Uterus (tissue), 4 donors: ENCODE results near the gene TMEM97. TPM values are rescaled to one million over a fixed set of nuclear protein-coding genes. Genes with fewer than 3 reads are reported as not detected.

ENCODE experiments used
- DNase-seq, 2 donors: peaks; one replicate each; pipeline ENCODE4 v3.0.0-alpha.2; 2019 to 2020
- H3K27ac ChIP-seq, 2 donors: fragments of 200-600 bp; sonication (generic); 1 replicate in 1 of 2; 2 replicates in 1 of 2; pipeline ENCODE4 v1.5.1; 2016 to 2018
- H3K27me3 ChIP-seq, 2 donors: fragments of 200-600 bp; sonication (generic); one replicate each; pipeline ENCODE4 v1.5.1; 2018 to 2019; ENCODE audit warnings: control low read depth in 1 of 2
- H3K36me3 ChIP-seq, 2 donors: fragments of 200-600 bp; sonication (generic); one replicate each; pipeline ENCODE4 v1.5.1; 2019; ENCODE audit warnings: control low read depth in 1 of 2
- H3K4me1 ChIP-seq, 2 donors: fragments of 200-600 bp; sonication (generic); one replicate each; pipeline ENCODE4 v1.5.1; 2018 to 2019; ENCODE audit warnings: control low read depth in 1 of 2
- H3K4me3 ChIP-seq, 2 donors: fragments of 200-600 bp; sonication (generic); 1 replicate in 1 of 2; 2 replicates in 1 of 2; pipeline ENCODE4 v1.5.1; 2018 to 2019; ENCODE audit warnings: mild to moderate bottlenecking in 1 of 2
- H3K9me3 ChIP-seq, 2 donors: fragments of 200-600 bp; sonication (generic); one replicate each; pipeline ENCODE4 v1.5.1; 2019; ENCODE audit warnings: control low read depth in 1 of 2
- CTCF ChIP-seq, 4 experiments: fragments of 200-600 bp in 2 of 4; fragments of 450-650 bp in 2 of 4; sonication (generic) in 2 of 4; IDR thresholded peaks; one replicate each; pipeline ENCODE4 v1.5.1; 2016 to 2019; ENCODE audit warnings: antibody characterized with exemption in 4 of 4, mild to moderate bottlenecking in 2 of 4, moderate library complexity in 1 of 4
- POLR2A ChIP-seq, 2 donors: fragments of 450-650 bp; IDR thresholded peaks; one replicate each; pipeline ENCODE4 v1.6.1; 2016; ENCODE audit warnings: antibody characterized with exemption in 2 of 2, mild to moderate bottlenecking in 1 of 2, moderate library complexity in 1 of 2
- intact Hi-C: fragments of 100-400 bp; cut with DNase I; formaldehyde crosslinking; loops from one replicate; pipeline ENCODE4 v1.15.1; 2023; ENCODE audit warnings: low total_unique reads
- total RNA-seq, 4 donors: library from RNA; depleted of rRNA in 3 of 4; stranded (reverse); fragments of >200 nt in 3 of 4; gene quantifications; one replicate each; pipeline versions ENCODE4 v1.1.0 to v1.2.4, GENCODE V29; 2014 to 2023
- donor health status: DM: yes; HTN: yes; CAD: no.

TMEM97 gene
- total RNA-seq, 4 donors from 2014 or later = 1.5 to 17.9 (median 10.4) TPM

- H3K4me1 ChIP-seq = no peaks in the 10 kb centered on the region
- no peaks in the 10 kb centered on the region for H3K36me3 ChIP-seq
- no peak overlapping the region for H3K27ac ChIP-seq
- intact Hi-C loops = no loop called here
- H3K4me3 ChIP-seq = no peak overlapping the region
- H3K9me3 ChIP-seq = no peaks in the 10 kb centered on the region
- DNase-seq = no peak
- TF ChIP-seq CTCF (IDR thresholded peaks at IDR 0.05) = no peak
- no peak for TF ChIP-seq POLR2A (IDR thresholded peaks at IDR 0.05)
- no peaks in the 10 kb centered on the region for H3K27me3 ChIP-seq
Measured at GRCh38 chr17:28327031-28327607, 8.1 kb downstream of the TMEM97 start.

- H3K4me1 ChIP-seq = no peaks in the 10 kb centered on the region
- H3K27ac ChIP-seq = no peak overlapping the region
- H3K4me3 ChIP-seq = no peak overlapping the region
- TF ChIP-seq POLR2A (IDR thresholded peaks at IDR 0.05) (no peak), CTCF (IDR thresholded peaks at IDR 0.05) (no peak)
- no peaks in the 10 kb centered on the region for H3K27me3 ChIP-seq
- H3K9me3 ChIP-seq = no peaks in the 10 kb centered on the region
- DNase-seq = no peak
- intact Hi-C loops = no loop called here
- H3K36me3 ChIP-seq = no peaks in the 10 kb centered on the region
Measured at GRCh38 chr17:28327709-28328108, 8.7 kb downstream of the TMEM97 start.

GRCh38 chr17:28328325-28328724, 9.3 kb downstream of the TMEM97 start:
- Histone ChIP-seq H3K27ac (no peak overlapping the region), H3K4me1 (no peaks in the 10 kb centered on the region), H3K27me3 (no peaks in the 10 kb centered on the region), H3K36me3 (no peaks in the 10 kb centered on the region), H3K4me3 (no peak overlapping the region), H3K9me3 (no peaks in the 10 kb centered on the region)
- TF ChIP-seq POLR2A (IDR thresholded peaks at IDR 0.05) (no peak), CTCF (IDR thresholded peaks at IDR 0.05) (no peak)
- intact Hi-C loops = no loop called here
- DNase-seq = no peak

- no peak overlapping the region for H3K27ac ChIP-seq
- H3K36me3 ChIP-seq = no peaks in the 10 kb centered on the region
- no peaks in the 10 kb centered on the region for H3K9me3 ChIP-seq
- no peaks in the 10 kb centered on the region for H3K27me3 ChIP-seq
- H3K4me1 ChIP-seq = no peaks in the 10 kb centered on the region
- intact Hi-C loops = no loop called here
- DNase-seq = no peak
- TF ChIP-seq CTCF (IDR thresholded peaks at IDR 0.05) (no peak), POLR2A (IDR thresholded peaks at IDR 0.05) (no peak)
- H3K4me3 ChIP-seq = no peak overlapping the region
Measured at GRCh38 chr17:28330671-28331070, 11.7 kb downstream of the TMEM97 start.

- TF ChIP-seq POLR2A (IDR thresholded peaks at IDR 0.05) = no peak
- no peak for TF ChIP-seq CTCF (IDR thresholded peaks at IDR 0.05)
- no peak overlapping the region for H3K27ac ChIP-seq
- intact Hi-C loops = no loop called here
- H3K4me3 ChIP-seq = no peak overlapping the region
- H3K36me3 ChIP-seq = no peaks in the 10 kb centered on the region
- H3K4me1 ChIP-seq = peaks cover 5 to 6% of the 10 kb centered on the region in 2 donors
- H3K27me3 ChIP-seq = no peaks in the 10 kb centered on the region
- H3K9me3 ChIP-seq = no peaks in the 10 kb centered on the region
- no peak for DNase-seq
Measured at GRCh38 chr17:28331891-28332420, 13.0 kb downstream of the TMEM97 start.
